ENCODE data around the gene CDK14. TPM values are rescaled to one million over a fixed set of nuclear protein-coding genes. Genes with fewer than 3 reads are reported as not detected.

The CDK14 gene
- total and polyA plus RNA-seq, 10 of the 15 experiments (the other 5 are each of a cell fraction or from before 2014, with no cell fraction given) = 6.5 to 61.3 (median 24.2) TPM

DNA sequence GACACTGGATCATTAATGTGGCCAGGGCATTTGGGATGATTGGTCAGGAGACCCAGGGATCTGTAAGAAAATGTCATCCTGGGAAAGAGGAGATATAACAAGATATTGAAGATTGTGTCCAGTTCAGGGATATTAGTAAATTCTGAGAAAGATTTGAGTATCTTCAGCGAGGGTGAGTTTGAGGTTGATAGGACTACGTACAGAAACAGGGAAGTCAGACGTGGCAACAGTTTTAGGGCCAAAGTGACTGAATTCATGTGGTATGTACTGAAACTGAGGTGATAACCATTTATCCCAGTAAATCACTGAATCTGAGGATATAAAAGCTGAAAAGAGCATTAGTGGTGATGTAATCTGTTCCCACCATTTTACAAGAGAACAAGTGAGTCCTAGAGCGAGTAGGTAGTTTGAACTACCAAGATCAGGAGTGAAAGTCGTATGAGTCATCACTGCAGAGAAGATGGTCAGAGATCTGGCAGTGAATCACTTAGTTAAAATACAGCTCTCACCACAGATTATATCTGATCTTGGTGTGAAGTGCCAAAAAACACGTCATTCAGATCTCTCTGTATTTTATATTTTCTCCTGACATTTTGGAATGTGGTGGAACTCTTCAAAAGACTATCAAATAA is 220.5 kb downstream of the CDK14 start (continued):
- TF ChIP-seq, protein P1, sequence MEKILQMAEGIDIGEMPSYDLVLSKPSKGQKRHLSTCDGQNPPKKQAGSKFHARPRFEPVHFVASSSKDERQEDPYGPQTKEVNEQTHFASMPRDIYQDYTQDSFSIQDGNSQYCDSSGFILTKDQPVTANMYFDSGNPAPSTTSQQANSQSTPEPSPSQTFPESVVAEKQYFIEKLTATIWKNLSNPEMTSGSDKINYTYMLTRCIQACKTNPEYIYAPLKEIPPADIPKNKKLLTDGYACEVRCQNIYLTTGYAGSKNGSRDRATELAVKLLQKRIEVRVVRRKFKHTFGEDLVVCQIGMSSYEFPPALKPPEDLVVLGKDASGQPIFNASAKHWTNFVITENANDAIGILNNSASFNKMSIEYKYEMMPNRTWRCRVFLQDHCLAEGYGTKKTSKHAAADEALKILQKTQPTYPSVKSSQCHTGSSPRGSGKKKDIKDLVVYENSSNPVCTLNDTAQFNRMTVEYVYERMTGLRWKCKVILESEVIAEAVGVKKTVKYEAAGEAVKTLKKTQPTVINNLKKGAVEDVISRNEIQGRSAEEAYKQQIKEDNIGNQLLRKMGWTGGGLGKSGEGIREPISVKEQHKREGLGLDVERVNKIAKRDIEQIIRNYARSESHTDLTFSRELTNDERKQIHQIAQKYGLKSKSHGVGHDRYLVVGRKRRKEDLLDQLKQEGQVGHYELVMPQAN (conservative IDR thresholded peaks at IDR 0.05) = no peak
- TF ChIP-seq MYB (IDR thresholded peaks at IDR 0.05; ENCODE audit: borderline replicate concordance, low read depth, low read length) (no peak), EZH2 (IDR thresholded peaks at IDR 0.05; ENCODE audit: borderline replicate concordance, control insufficient read depth, low read depth, low read length) (no peak), SUPT20H (IDR thresholded peaks at IDR 0.05; ENCODE audit: borderline replicate concordance, control insufficient read depth, low read depth, low read length) (no peak), ZNF622 (IDR thresholded peaks at IDR 0.05) (no peak), KLF5 (IDR thresholded peaks at IDR 0.05; ENCODE audit: partially characterized antibody) (no peak), NBN (IDR thresholded peaks at IDR 0.05) (peak; percentile 83), JUNB (IDR thresholded peaks at IDR 0.05) (peak; percentile 95), LARP7 (IDR thresholded peaks at IDR 0.05) (no peak), BCL11A (IDR thresholded peaks at IDR 0.05; ENCODE audit: low read depth, low read length) (peak; percentile 87), SRF (IDR thresholded peaks at IDR 0.05; ENCODE audit: low read depth in 2 of 2, low read length in 2 of 2) (no peak), SPI1 (IDR thresholded peaks at IDR 0.05; ENCODE audit: borderline replicate concordance, insufficient read depth, low read depth, low read length) (peak; percentile 48; the same call in 1 of the 2 replicates), SUZ12 (IDR thresholded peaks at IDR 0.05; ENCODE audit: unreplicated experiment) (no peak)
- TF ChIP-seq, protein P2, sequence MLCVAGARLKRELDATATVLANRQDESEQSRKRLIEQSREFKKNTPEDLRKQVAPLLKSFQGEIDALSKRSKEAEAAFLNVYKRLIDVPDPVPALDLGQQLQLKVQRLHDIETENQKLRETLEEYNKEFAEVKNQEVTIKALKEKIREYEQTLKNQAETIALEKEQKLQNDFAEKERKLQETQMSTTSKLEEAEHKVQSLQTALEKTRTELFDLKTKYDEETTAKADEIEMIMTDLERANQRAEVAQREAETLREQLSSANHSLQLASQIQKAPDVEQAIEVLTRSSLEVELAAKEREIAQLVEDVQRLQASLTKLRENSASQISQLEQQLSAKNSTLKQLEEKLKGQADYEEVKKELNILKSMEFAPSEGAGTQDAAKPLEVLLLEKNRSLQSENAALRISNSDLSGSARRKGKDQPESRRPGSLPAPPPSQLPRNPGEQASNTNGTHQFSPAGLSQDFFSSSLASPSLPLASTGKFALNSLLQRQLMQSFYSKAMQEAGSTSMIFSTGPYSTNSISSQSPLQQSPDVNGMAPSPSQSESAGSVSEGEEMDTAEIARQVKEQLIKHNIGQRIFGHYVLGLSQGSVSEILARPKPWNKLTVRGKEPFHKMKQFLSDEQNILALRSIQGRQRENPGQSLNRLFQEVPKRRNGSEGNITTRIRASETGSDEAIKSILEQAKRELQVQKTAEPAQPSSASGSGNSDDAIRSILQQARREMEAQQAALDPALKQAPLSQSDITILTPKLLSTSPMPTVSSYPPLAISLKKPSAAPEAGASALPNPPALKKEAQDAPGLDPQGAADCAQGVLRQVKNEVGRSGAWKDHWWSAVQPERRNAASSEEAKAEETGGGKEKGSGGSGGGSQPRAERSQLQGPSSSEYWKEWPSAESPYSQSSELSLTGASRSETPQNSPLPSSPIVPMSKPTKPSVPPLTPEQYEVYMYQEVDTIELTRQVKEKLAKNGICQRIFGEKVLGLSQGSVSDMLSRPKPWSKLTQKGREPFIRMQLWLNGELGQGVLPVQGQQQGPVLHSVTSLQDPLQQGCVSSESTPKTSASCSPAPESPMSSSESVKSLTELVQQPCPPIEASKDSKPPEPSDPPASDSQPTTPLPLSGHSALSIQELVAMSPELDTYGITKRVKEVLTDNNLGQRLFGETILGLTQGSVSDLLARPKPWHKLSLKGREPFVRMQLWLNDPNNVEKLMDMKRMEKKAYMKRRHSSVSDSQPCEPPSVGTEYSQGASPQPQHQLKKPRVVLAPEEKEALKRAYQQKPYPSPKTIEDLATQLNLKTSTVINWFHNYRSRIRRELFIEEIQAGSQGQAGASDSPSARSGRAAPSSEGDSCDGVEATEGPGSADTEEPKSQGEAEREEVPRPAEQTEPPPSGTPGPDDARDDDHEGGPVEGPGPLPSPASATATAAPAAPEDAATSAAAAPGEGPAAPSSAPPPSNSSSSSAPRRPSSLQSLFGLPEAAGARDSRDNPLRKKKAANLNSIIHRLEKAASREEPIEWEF (IDR thresholded peaks at IDR 0.05; ENCODE audit: insufficient replicate concordance, low read depth, low read length) = no peak
- TF ChIP-seq, protein P3, sequence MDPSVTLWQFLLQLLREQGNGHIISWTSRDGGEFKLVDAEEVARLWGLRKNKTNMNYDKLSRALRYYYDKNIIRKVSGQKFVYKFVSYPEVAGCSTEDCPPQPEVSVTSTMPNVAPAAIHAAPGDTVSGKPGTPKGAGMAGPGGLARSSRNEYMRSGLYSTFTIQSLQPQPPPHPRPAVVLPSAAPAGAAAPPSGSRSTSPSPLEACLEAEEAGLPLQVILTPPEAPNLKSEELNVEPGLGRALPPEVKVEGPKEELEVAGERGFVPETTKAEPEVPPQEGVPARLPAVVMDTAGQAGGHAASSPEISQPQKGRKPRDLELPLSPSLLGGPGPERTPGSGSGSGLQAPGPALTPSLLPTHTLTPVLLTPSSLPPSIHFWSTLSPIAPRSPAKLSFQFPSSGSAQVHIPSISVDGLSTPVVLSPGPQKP (IDR thresholded peaks at IDR 0.05; ENCODE audit: low read depth, low read length) = no peak
- TF ChIP-seq, protein P4, sequence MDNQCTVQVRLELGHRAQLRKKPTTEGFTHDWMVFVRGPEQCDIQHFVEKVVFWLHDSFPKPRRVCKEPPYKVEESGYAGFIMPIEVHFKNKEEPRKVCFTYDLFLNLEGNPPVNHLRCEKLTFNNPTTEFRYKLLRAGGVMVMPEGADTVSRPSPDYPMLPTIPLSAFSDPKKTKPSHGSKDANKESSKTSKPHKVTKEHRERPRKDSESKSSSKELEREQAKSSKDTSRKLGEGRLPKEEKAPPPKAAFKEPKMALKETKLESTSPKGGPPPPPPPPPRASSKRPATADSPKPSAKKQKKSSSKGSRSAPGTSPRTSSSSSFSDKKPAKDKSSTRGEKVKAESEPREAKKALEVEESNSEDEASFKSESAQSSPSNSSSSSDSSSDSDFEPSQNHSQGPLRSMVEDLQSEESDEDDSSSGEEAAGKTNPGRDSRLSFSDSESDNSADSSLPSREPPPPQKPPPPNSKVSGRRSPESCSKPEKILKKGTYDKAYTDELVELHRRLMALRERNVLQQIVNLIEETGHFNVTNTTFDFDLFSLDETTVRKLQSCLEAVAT (IDR thresholded peaks at IDR 0.05) = peak; percentile 93
- TF ChIP-seq, protein P5, sequence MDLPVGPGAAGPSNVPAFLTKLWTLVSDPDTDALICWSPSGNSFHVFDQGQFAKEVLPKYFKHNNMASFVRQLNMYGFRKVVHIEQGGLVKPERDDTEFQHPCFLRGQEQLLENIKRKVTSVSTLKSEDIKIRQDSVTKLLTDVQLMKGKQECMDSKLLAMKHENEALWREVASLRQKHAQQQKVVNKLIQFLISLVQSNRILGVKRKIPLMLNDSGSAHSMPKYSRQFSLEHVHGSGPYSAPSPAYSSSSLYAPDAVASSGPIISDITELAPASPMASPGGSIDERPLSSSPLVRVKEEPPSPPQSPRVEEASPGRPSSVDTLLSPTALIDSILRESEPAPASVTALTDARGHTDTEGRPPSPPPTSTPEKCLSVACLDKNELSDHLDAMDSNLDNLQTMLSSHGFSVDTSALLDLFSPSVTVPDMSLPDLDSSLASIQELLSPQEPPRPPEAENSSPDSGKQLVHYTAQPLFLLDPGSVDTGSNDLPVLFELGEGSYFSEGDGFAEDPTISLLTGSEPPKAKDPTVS (IDR thresholded peaks at IDR 0.05; ENCODE audit: low read depth, low read length) = no peak

All from GM12878 (cell line).